AG08395 (cell line): ENCODE data around the gene PNCK.

ENCODE experiments used
- DNase-seq: peaks from one replicate; pipeline ENCODE4 v3.0.0; 2012; ENCODE audit warnings: mixed read lengths, low spot score

Gene PNCK

GRCh38 chrX:153627675-153628111 lies 45.9 kb downstream of the PNCK start:
- no peak for DNase-seq

DNA sequence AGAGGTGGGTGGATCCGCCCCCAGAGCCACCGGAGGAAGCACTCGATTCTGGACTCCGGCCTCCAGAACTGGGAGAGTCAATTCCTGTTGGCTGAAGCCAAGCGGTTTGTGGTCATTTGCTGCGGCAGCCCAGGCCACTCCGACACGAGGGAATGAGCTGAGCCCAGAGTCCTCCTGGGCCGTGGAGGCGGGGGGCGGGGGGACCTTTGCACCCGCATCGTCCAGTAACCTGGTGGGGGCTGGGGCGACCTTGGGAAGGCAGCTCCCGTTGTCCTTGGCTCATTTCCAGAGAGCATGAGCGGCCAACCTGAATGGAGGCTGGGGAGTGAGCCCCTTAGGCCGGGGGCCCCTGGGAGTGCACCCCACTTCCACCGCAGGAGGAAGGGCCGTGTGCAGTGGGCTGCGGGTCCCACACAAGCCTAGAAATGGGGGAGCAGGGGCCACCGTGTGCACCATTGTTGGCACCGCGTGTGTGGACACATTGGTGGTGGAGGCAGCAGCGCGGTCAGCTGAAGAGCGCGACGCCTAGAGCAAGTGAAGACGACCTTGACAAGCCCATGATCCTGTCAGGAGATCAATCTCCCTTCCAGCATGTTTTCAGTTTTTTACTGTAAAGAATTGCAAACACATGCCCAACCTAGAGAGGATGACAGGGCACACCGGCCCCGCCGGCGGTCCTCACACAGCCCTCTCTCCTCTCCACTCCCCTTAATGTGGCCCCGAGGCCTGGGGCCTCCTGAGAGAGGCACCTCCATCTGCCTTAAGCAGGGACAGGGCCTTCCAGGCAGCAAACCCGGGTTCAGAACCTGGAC lies 46.5 kb downstream of the PNCK start:
- DNase-seq: no peak

DNA sequence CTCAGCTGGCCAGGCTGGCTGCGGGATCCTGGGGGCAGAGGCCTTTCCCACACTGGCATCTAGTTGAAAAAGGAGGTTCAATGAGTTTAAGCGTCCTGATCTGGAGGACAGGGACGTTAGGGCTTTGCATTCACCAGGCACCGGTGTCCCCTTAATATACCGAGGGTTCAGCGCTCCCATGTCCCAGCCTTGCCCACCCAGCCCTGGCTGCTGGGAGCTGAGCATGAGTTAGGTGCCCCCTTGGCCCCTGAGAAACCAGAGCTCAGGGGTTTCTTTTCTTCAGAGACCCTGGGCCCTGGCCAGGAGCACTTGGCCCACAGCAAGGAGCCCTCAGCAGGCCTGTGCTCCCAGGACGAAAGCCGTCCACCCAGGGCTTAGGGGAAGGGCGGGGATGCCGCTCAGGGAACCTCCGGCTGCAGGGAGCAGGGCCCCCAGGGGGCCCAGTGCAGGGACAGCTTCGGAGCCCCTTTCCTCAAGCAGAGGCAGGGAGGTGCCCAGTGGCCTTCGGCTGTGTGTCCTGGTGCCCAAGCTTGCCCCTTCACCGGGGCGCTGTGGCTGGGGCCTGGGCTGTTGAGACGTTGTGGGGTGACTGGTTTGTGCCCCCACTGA lies 47.5 kb downstream of the PNCK start:
- no peak for DNase-seq

DNA sequence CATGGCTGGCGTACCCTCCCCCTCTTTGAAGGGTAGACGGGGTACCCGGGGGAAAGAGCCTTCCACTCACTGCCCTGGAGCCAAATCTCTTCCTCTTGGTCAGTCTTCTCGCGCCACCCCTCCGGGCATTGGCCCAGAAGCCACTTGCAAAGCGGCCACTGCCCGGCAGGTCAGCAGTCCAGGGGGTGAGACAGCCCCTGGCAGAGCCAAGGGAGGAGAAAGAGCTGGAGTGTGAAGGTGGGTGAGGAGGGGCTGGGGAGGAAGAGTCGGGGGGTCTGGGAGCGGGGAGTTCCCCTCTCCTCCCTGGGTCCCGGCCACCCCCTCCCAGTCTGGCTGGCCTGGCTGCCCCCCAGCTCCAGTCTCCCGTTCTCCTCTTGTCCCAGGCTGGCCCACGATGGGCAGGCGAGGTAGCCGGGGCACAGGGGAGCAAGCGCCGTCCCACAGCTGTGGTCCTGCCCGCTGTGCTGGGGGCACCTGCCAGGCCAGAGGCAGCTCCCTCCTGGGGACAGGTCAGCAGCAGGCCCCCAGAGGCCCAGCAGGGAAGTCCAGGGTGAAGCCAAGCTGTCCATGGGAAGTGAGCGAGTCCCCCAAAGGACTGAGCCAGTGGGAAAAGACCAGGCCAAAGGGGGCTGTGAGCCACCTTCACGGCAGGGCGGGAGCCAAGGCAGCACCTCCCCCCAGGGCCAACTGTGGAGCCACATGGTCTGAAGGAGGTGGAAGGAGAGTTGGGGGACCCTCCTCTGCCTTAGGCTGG lies 48.2 kb downstream of the PNCK start:
- DNase-seq: no peak

GRCh38 chrX:153624196-153625091 lies 49.2 kb downstream of the PNCK start:
- DNase-seq: no peak

- no peak for DNase-seq
Observed at GRCh38 chrX:153623310-153624029, 50.1 kb downstream of the PNCK start.

DNA sequence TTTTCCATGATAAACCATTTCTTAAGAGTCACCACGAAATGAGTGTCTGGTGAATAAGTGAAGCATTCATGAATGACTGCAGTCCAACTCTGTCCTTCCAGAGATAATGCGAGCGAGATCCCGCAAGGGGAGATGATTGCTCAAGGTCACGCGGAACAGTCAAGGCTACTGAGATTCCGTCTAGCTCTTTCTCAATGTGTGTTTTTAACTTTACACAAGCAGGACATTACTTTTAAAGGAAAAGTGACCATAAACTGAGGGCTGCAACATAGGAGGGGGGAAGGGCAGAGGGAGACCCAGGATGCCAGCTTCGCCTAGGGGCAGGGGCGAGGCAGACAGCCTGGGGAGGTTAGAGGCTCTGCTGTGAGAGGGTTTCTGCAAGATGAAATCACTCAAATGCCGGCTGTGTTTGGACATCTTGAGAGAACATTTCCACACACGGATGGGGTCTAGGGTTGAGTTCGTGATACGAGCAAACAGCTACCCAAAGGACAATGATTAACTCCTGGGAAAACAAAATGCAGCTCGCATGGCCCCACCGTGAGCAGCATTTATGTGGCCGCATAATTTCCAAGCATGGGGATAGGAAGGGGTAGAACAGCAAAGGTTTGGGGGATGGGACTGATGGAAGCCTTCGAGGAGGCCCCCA lies 50.8 kb downstream of the PNCK start:
- no peak for DNase-seq

DNA sequence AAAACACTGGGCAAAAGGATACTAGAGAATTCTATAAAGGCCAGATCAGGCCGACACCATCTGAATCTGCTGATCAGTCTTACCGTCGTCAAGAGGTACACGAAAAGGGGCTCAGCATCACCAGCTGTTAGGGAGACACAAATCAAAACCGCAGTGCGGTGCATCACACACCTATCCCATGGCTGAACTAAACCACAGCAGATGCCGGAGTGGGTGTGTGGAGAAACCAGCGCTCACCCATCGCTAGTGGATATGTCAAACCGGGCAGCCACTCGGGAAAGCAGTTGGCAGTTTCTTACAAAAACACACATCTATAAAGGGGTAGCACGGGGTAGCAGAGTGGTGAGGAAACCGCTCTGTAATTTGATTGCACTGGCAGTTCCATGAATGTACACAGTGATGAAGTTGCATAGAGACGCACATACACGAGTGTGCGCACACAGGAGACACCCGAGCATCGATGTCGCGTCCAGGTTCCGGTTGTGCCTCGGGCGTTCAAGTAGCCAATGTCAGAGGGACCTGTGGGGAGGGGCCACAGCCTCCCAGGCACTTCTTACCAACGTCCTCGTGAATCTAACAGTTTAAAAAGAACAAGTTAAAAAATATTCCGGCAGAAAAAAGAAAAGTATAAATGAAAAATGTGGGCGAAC lies 51.5 kb downstream of the PNCK start:
- no peak for DNase-seq

- DNase-seq: no peak
Observed at GRCh38 chrX:153620576-153620975, 53.0 kb downstream of the PNCK start.
